ENCODE measurements around the gene ARF3.

GRCh38 chr12:48961331-48961730 is 4.0 kb upstream of the ARF3 start:
- TF ChIP-seq POLR2AphosphoS5 (IDR thresholded peaks at IDR 0.05; ENCODE audit: low read depth, low read length) (no peak), POLR2A (IDR thresholded peaks at IDR 0.05; ENCODE audit: low read depth, low read length) (no peak)

All from GM12892 (cell line).